Measurements from ENCODE around the gene PICK1.
A peak's percentile ranks its signal among the peaks of the same experiment; 100 is the strongest.

PICK1 gene

GRCh38 chr22:38097557-38098409 lies 40.6 kb downstream of the PICK1 start:
- H3K36me3 Mint-ChIP-seq = peaks cover 2 to 9% of the 10 kb centered on the region in 2 donors
- H3K4me3 Mint-ChIP-seq = no peak overlapping the region
- no peak for ATAC-seq (replicated peaks)
- peaks cover 0 to 1% of the 10 kb centered on the region in 2 donors for H3K4me1 Mint-ChIP-seq
- no peaks in the 10 kb centered on the region for H3K9me3 Mint-ChIP-seq
- H3K27ac Mint-ChIP-seq = no peak overlapping the region
- no peaks in the 10 kb centered on the region for H3K27me3 Mint-ChIP-seq
- DNase-seq = no peak

- Mint-ChIP-seq H3K36me3 (peaks cover 2 to 3% of the 10 kb centered on the region in 2 donors), H3K9me3 (no peaks in the 10 kb centered on the region), H3K4me1 (peaks cover 0 to 1% of the 10 kb centered on the region in 2 donors), H3K4me3 (no peak overlapping the region), H3K27me3 (no peaks in the 10 kb centered on the region), H3K27ac (no peak overlapping the region)
- DNase-seq (no peak), ATAC-seq (replicated peaks) (no peak)
Observed at GRCh38 chr22:38098410-38099249, 41.4 kb downstream of the PICK1 start.

- Mint-ChIP-seq H3K27me3 (no peaks in the 10 kb centered on the region), H3K4me3 (no peak overlapping the region), H3K4me1 (peaks cover 0 to 4% of the 10 kb centered on the region in 2 donors), H3K36me3 (peaks cover 2 to 9% of the 10 kb centered on the region in 2 donors), H3K27ac (no peak overlapping the region), H3K9me3 (no peaks in the 10 kb centered on the region)
- ATAC-seq (replicated peaks) (no peak), DNase-seq (no peak)
Observed at GRCh38 chr22:38103641-38104040, 46.4 kb downstream of the PICK1 start.

- no peaks in the 10 kb centered on the region for H3K27me3 Mint-ChIP-seq
- H3K4me3 Mint-ChIP-seq = no peak overlapping the region
- H3K36me3 Mint-ChIP-seq = peaks cover 2 to 11% of the 10 kb centered on the region in 2 donors
- peaks cover 0 to 4% of the 10 kb centered on the region in 2 donors for H3K4me1 Mint-ChIP-seq
- H3K9me3 Mint-ChIP-seq = no peaks in the 10 kb centered on the region
- no peak overlapping the region for H3K27ac Mint-ChIP-seq
- DNase-seq (no peak), ATAC-seq (replicated peaks) (no peak)
Observed at GRCh38 chr22:38104084-38104483, 46.9 kb downstream of the PICK1 start.

- ATAC-seq (replicated peaks) (no peak), DNase-seq (no peak)
- peaks cover 0 to 2% of the 10 kb centered on the region in 2 donors for H3K9me3 Mint-ChIP-seq
- peak overlapping the region; percentile 37 for H3K27ac Mint-ChIP-seq
- no peak overlapping the region for H3K4me3 Mint-ChIP-seq
- H3K4me1 Mint-ChIP-seq = peaks cover 5% of the 10 kb centered on the region in 2 donors
- H3K27me3 Mint-ChIP-seq = peaks cover 0 to 5% of the 10 kb centered on the region in 2 donors
- H3K36me3 Mint-ChIP-seq = peaks cover 10 to 15% of the 10 kb centered on the region in 2 donors
Observed at GRCh38 chr22:38106814-38107578, 49.8 kb downstream of the PICK1 start.

- no peak overlapping the region for H3K4me3 Mint-ChIP-seq
- peaks cover 12 to 18% of the 10 kb centered on the region in 2 donors for H3K36me3 Mint-ChIP-seq
- peaks cover 5% of the 10 kb centered on the region in 2 donors for H3K4me1 Mint-ChIP-seq
- no peak for DNase-seq
- H3K27me3 Mint-ChIP-seq = peaks cover 0 to 5% of the 10 kb centered on the region in 2 donors
- ATAC-seq (replicated peaks) = no peak
- H3K27ac Mint-ChIP-seq = no peak overlapping the region
- peaks cover 0 to 2% of the 10 kb centered on the region in 2 donors for H3K9me3 Mint-ChIP-seq
Observed at GRCh38 chr22:38107692-38108515, 50.7 kb downstream of the PICK1 start.

- Mint-ChIP-seq H3K27me3 (peaks cover 0 to 5% of the 10 kb centered on the region in 2 donors), H3K4me1 (peaks cover 5% of the 10 kb centered on the region in 2 donors), H3K27ac (peak overlapping the region; percentile 75), H3K9me3 (peaks cover 0 to 2% of the 10 kb centered on the region in 2 donors), H3K4me3 (no peak overlapping the region), H3K36me3 (peaks cover 15 to 22% of the 10 kb centered on the region in 2 donors)
- DNase-seq = no peak
- ATAC-seq (replicated peaks) = peak; percentile 43 to 57
Observed at GRCh38 chr22:38108561-38109319, 51.5 kb downstream of the PICK1 start.

GRCh38 chr22:38109371-38110001 lies 52.3 kb downstream of the PICK1 start:
- ATAC-seq (replicated peaks) = peak; percentile 33 to 44
- H3K27ac Mint-ChIP-seq = peak overlapping the region; percentile 94
- H3K36me3 Mint-ChIP-seq = peaks cover 16 to 25% of the 10 kb centered on the region in 2 donors
- H3K27me3 Mint-ChIP-seq = peaks cover 0 to 5% of the 10 kb centered on the region in 2 donors
- DNase-seq = no peak
- H3K9me3 Mint-ChIP-seq = peaks cover 0 to 2% of the 10 kb centered on the region in 2 donors
- peaks cover 4 to 9% of the 10 kb centered on the region in 2 donors for H3K4me1 Mint-ChIP-seq
- peak overlapping the region; percentile 62 to 72 for H3K4me3 Mint-ChIP-seq

GRCh38 chr22:38110008-38110862 lies 53.0 kb downstream of the PICK1 start, which contains the start of gene BAIAP2L2:
Gene BAIAP2L2 (minus strand): TSS chr22:38110684. CDS start chr22:38110525, 159 bp downstream.
- DNase-seq = no peak
- peaks cover 5 to 16% of the 10 kb centered on the region in 2 donors for H3K4me1 Mint-ChIP-seq
- no peak for ATAC-seq (replicated peaks)
- peak within 1 kb of the TSS; percentile 94 for H3K27ac Mint-ChIP-seq
- peaks cover 0 to 2% of the 10 kb centered on the region in 2 donors for H3K9me3 Mint-ChIP-seq
- peaks cover 21 to 30% of the 10 kb centered on the region in 2 donors for H3K36me3 Mint-ChIP-seq
- peak within 1 kb of the TSS; percentile 62 to 72 for H3K4me3 Mint-ChIP-seq
- H3K27me3 Mint-ChIP-seq = peaks cover 0 to 5% of the 10 kb centered on the region in 2 donors

GRCh38 chr22:38110863-38111852 lies 54.0 kb downstream of the PICK1 start:
- peaks cover 24 to 30% of the 10 kb centered on the region in 2 donors for H3K36me3 Mint-ChIP-seq
- no peak overlapping the region for H3K4me3 Mint-ChIP-seq
- H3K4me1 Mint-ChIP-seq = peaks cover 5 to 18% of the 10 kb centered on the region in 2 donors
- DNase-seq (no peak), ATAC-seq (replicated peaks) (no peak)
- H3K9me3 Mint-ChIP-seq = peaks cover 0 to 2% of the 10 kb centered on the region in 2 donors
- peaks cover 0 to 5% of the 10 kb centered on the region in 2 donors for H3K27me3 Mint-ChIP-seq
- no peak overlapping the region for H3K27ac Mint-ChIP-seq

Data from stimulated activated naive B cell treated with anti-CD40 and anti-IgM and Interleukin-4, amounts not matched to agents 10 μg/mL and 1 μg/mL and 100 μg/mL, for 72 hours (primary cell).